ENCODE data around the gene NPAS1. TPM values are rescaled to one million over a fixed set of nuclear protein-coding genes. Genes with fewer than 3 reads are reported as not detected.

NPAS1 gene
- polyA plus RNA-seq, 1 experiment, result 4.6 TPM

GRCh38 chr19:46992699-46993535 is 26.7 kb upstream of the NPAS1 start:
- no peak overlapping the region for H3K4me3 ChIP-seq (ENCODE audit: low read depth, low read length)
- no peaks in the 10 kb centered on the region for H3K27me3 ChIP-seq (ENCODE audit: control insufficient read depth, insufficient read depth, low read length)
- CTCF ChIA-PET, result interaction anchor here (0.6 to 5.7 kb wide), 12 partner anchors 9 to 290 kb away, joined by 3 to 108 read pairs (median 5); partner anchors contain the start of gene ARHGAP35
- TF ChIP-seq CTCF (IDR thresholded peaks at IDR 0.05; ENCODE audit: insufficient read depth, low read depth, low read length), result no peak
- H3K36me3 ChIP-seq (ENCODE audit: control insufficient read depth, insufficient read depth, low read length), result peaks cover 53% of the 10 kb centered on the region
- POLR2A ChIA-PET, result no interaction called here
- DNase-seq (ENCODE audit: low read depth), result no peak

GRCh38 chr19:46993622-46994021 is 26.0 kb upstream of the NPAS1 start:
- no peak for DNase-seq (ENCODE audit: low read depth)
- Histone ChIP-seq H3K4me3 (ENCODE audit: low read depth, low read length) (no peak overlapping the region), H3K36me3 (ENCODE audit: control insufficient read depth, insufficient read depth, low read length) (peaks cover 49% of the 10 kb centered on the region), H3K27me3 (ENCODE audit: control insufficient read depth, insufficient read depth, low read length) (no peaks in the 10 kb centered on the region)
- ChIA-PET CTCF (interaction anchor here (0.8 to 5.7 kb wide), 5 partner anchors 19 to 236 kb away, joined by 3 to 108 read pairs (median 7); partner anchors contain the start of gene ARHGAP35), POLR2A (no interaction called here)
- TF ChIP-seq CTCF (IDR thresholded peaks at IDR 0.05; ENCODE audit: insufficient read depth, low read depth, low read length), result no peak

- DNase-seq (ENCODE audit: low read depth), result no peak
- Histone ChIP-seq H3K4me3 (ENCODE audit: low read depth, low read length) (no peak overlapping the region), H3K27me3 (ENCODE audit: control insufficient read depth, insufficient read depth, low read length) (no peaks in the 10 kb centered on the region), H3K36me3 (ENCODE audit: control insufficient read depth, insufficient read depth, low read length) (peaks cover 52% of the 10 kb centered on the region)
- no peak for TF ChIP-seq CTCF (IDR thresholded peaks at IDR 0.05; ENCODE audit: insufficient read depth, low read depth, low read length)
- POLR2A ChIA-PET, result no interaction called here
- CTCF ChIA-PET, result interaction anchor here (0.8 to 5.7 kb wide), 3 partner anchors 40 to 134 kb away, joined by 3 to 108 read pairs (median 4); partner anchors contain the start of gene ARHGAP35
Measured at GRCh38 chr19:46994141-46994686, 25.4 kb upstream of the NPAS1 start.

- DNase-seq (ENCODE audit: low read depth), result no peak
- Histone ChIP-seq H3K4me3 (ENCODE audit: low read depth, low read length) (no peak overlapping the region), H3K36me3 (ENCODE audit: control insufficient read depth, insufficient read depth, low read length) (peaks cover 56% of the 10 kb centered on the region), H3K27me3 (ENCODE audit: control insufficient read depth, insufficient read depth, low read length) (no peaks in the 10 kb centered on the region)
- CTCF ChIA-PET, result interaction anchor here (1.6 to 5.7 kb wide), 3 partner anchors 18 to 136 kb away, joined by 4 to 108 read pairs (median 18); partner anchors contain the start of gene ARHGAP35
- TF ChIP-seq CTCF (IDR thresholded peaks at IDR 0.05; ENCODE audit: insufficient read depth, low read depth, low read length), result no peak
- POLR2A ChIA-PET, result no interaction called here
Measured at GRCh38 chr19:46995492-46995891, 24.1 kb upstream of the NPAS1 start.

DNA sequence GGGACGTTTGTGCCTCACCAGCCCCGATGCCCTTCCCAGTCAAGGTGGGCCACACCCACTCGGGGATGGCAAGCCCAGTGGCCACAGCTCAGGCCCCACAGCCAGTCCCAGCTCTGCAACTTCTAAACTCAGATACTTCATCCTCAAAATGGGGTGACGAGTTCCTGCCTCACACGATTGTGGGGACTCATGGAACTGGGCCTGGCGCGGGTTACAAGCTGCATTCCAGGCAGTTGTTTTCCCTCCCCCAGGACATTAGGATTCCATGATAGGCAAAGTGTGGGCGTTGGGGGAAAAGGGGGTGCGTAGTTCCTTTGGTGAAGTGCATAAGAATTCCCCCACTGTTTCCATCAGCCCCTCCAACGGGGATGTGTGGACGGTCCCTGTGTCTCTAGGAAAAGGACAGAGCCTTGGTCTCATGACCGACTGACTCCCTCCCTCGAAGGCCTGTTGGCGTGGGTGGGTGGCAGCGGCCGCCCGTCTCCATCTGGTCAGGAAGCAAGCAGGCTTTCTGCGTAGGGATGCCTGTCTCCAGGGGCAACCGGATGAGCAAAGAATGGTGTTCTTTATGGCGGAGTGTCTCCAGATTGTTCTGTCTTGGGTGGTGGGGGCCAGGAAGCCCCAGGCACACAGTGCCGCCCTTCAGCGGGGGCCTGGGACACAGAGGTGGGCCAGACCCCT is 21.1 kb upstream of the NPAS1 start:
- no peak for DNase-seq (ENCODE audit: low read depth)
- CTCF ChIA-PET, result interaction anchor here (2.2 to 3.4 kb wide), 2 partner anchors 14 to 158 kb away, joined by 5 to 18 read pairs; no protein-coding TSS in a partner anchor
- no peak for TF ChIP-seq CTCF (IDR thresholded peaks at IDR 0.05; ENCODE audit: insufficient read depth, low read depth, low read length)
- H3K27me3 ChIP-seq (ENCODE audit: control insufficient read depth, insufficient read depth, low read length), result no peaks in the 10 kb centered on the region
- H3K4me3 ChIP-seq (ENCODE audit: low read depth, low read length), result no peak overlapping the region
- H3K36me3 ChIP-seq (ENCODE audit: control insufficient read depth, insufficient read depth, low read length), result peaks cover 54% of the 10 kb centered on the region
- POLR2A ChIA-PET, result no interaction called here
